Measurements from ENCODE around the gene MYO18A. TPM values are rescaled to one million over a fixed set of nuclear protein-coding genes. Genes with fewer than 3 reads are reported as not detected.

Gene MYO18A
- total and polyA plus RNA-seq, 2 of the 4 experiments (the other 2 are of a cell fraction): 22.4 to 39.1 TPM

DNA sequence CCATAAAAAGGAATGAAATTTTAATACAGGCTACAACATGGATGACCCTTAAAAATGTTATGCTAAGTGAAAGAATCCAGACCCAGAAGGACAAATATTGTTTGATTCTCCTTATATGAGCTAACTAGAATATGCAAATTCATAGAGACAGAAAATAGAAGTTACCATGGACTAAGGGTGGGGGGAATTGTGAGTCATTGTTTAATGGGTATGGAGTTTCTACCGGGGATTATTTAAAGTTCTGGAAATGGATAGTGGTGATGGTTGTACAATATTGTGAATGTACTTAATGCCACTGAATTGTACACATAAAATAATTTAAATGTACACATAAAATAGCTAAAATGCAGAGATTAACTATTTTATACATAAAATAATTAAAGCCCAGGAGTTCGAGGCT is 9.2 kb upstream of the MYO18A start:
- Histone ChIP-seq H3K79me1 (ENCODE audit: low read depth in 1 of 2, low read length in 2 of 2) (no peaks in the 10 kb centered on the region), H2BK120ac (ENCODE audit: low read depth, low read length) (no peak overlapping the region), H3K23ac (ENCODE audit: low read depth, low read length) (no peak overlapping the region), H2AK9ac (replicated peaks; ENCODE audit: low read depth, low read length, poor library complexity) (no peak overlapping the region), H3K4me3 (ENCODE audit: insufficient read depth, low read depth, low read length) (no peak overlapping the region), H4K5ac (ENCODE audit: low read depth, low read length) (no peak overlapping the region), H3K9ac (ENCODE audit: low read depth, low read length) (no peak overlapping the region), H4K20me1 (ENCODE audit: insufficient read depth, low read length) (no peaks in the 10 kb centered on the region), H3K4ac (ENCODE audit: low read depth, low read length) (no peak overlapping the region), H4K91ac (ENCODE audit: insufficient read depth, low read depth, low read length) (no peak overlapping the region), H3K4me1 (ENCODE audit: control insufficient read depth, insufficient read depth, low read length) (no peaks in the 10 kb centered on the region), H2BK5ac (ENCODE audit: low read depth, low read length, poor library complexity, severe bottlenecking) (no peak overlapping the region), H3K9me1 (ENCODE audit: insufficient read depth, low read length) (no peaks in the 10 kb centered on the region), H2AFZ (replicated peaks; ENCODE audit: low read length, poor library complexity) (no peak overlapping the region), H3K56ac (ENCODE audit: extremely low read depth, insufficient read depth, low read length) (no peak overlapping the region), H3K9me3 (ENCODE audit: control insufficient read depth, insufficient read depth, low read length) (no peaks in the 10 kb centered on the region), H3K27ac (ENCODE audit: insufficient read depth, low read length) (no peak overlapping the region), H3K14ac (replicated peaks; ENCODE audit: low read depth, low read length) (no peak overlapping the region), H3K18ac (ENCODE audit: low read depth, low read length) (no peak overlapping the region), H3K27me3 (ENCODE audit: control insufficient read depth, insufficient read depth, low read length) (peaks cover 9% of the 10 kb centered on the region), H2BK15ac (ENCODE audit: low read depth, low read length) (no peak overlapping the region), H3K36me3 (ENCODE audit: control insufficient read depth, insufficient read depth, low read length) (no peaks in the 10 kb centered on the region), H4K8ac (ENCODE audit: low read depth in 2 of 2, low read length in 2 of 2) (no peak overlapping the region), H3K4me2 (ENCODE audit: low read depth, low read length) (no peak overlapping the region), H2AK5ac (ENCODE audit: low read depth, low read length) (no peak overlapping the region), H2BK20ac (ENCODE audit: low read depth, low read length) (no peak overlapping the region)
- ChIA-PET CTCF (interaction anchor here (1.3 kb wide), 1 partner anchor 9 kb away, joined by 4 read pairs; the partner anchor contains the start of gene MYO18A), POLR2A (ENCODE audit: unreplicated experiment) (no interaction called here)
- intact Hi-C loops (cut with micrococcal nuclease) (no loop called here), in situ Hi-C loops (cut with MboI; ENCODE audit: low sequenced_read_pairs) (no loop called here), dilution Hi-C loops (cut with HindIII; ENCODE audit: low sequenced_read_pairs, unreplicated experiment) (no loop called here)
- TF ChIP-seq NFE2L2 (IDR thresholded peaks at IDR 0.05; ENCODE audit: low read depth, low read length) (no peak), CHD1 (IDR thresholded peaks at IDR 0.05; ENCODE audit: low read depth, low read length) (no peak), RAD21 (IDR thresholded peaks at IDR 0.05; ENCODE audit: low read length) (no peak), MAZ (IDR thresholded peaks at IDR 0.05; ENCODE audit: borderline replicate concordance, low read depth, low read length) (no peak), FOS (IDR thresholded peaks at IDR 0.05; ENCODE audit: low read depth, low read length) (no peak), RFX5 (IDR thresholded peaks at IDR 0.05; ENCODE audit: low read depth, low read length) (no peak), MXI1 (IDR thresholded peaks at IDR 0.05; ENCODE audit: borderline replicate concordance, low read depth, low read length) (no peak), MAFK (IDR thresholded peaks at IDR 0.05; ENCODE audit: low read depth, low read length) (no peak), SMC3 (IDR thresholded peaks at IDR 0.05; ENCODE audit: low read depth, low read length) (no peak), CEBPB (IDR thresholded peaks at IDR 0.05; ENCODE audit: low read depth, low read length) (no peak), POLR2A (IDR thresholded peaks at IDR 0.05; ENCODE audit: low read depth, low read length) (no peak), BHLHE40 (IDR thresholded peaks at IDR 0.05; ENCODE audit: low read depth, low read length) (no peak), RCOR1 (IDR thresholded peaks at IDR 0.05; ENCODE audit: insufficient replicate concordance, low read length) (no peak)
- TF ChIP-seq, protein P1, sequence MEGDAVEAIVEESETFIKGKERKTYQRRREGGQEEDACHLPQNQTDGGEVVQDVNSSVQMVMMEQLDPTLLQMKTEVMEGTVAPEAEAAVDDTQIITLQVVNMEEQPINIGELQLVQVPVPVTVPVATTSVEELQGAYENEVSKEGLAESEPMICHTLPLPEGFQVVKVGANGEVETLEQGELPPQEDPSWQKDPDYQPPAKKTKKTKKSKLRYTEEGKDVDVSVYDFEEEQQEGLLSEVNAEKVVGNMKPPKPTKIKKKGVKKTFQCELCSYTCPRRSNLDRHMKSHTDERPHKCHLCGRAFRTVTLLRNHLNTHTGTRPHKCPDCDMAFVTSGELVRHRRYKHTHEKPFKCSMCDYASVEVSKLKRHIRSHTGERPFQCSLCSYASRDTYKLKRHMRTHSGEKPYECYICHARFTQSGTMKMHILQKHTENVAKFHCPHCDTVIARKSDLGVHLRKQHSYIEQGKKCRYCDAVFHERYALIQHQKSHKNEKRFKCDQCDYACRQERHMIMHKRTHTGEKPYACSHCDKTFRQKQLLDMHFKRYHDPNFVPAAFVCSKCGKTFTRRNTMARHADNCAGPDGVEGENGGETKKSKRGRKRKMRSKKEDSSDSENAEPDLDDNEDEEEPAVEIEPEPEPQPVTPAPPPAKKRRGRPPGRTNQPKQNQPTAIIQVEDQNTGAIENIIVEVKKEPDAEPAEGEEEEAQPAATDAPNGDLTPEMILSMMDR (conservative IDR thresholded peaks at IDR 0.05; ENCODE audit: low read depth, low read length): no peak
- TF ChIP-seq, protein P2, sequence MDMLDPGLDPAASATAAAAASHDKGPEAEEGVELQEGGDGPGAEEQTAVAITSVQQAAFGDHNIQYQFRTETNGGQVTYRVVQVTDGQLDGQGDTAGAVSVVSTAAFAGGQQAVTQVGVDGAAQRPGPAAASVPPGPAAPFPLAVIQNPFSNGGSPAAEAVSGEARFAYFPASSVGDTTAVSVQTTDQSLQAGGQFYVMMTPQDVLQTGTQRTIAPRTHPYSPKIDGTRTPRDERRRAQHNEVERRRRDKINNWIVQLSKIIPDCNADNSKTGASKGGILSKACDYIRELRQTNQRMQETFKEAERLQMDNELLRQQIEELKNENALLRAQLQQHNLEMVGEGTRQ (IDR thresholded peaks at IDR 0.05; ENCODE audit: low read depth, low read length): no peak
- TF ChIP-seq, protein P3, sequence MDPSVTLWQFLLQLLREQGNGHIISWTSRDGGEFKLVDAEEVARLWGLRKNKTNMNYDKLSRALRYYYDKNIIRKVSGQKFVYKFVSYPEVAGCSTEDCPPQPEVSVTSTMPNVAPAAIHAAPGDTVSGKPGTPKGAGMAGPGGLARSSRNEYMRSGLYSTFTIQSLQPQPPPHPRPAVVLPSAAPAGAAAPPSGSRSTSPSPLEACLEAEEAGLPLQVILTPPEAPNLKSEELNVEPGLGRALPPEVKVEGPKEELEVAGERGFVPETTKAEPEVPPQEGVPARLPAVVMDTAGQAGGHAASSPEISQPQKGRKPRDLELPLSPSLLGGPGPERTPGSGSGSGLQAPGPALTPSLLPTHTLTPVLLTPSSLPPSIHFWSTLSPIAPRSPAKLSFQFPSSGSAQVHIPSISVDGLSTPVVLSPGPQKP (IDR thresholded peaks at IDR 0.05; ENCODE audit: borderline replicate concordance, low read depth, low read length): no peak
- WGBS, 2 experiments (ENCODE audit: extremely low coverage in 2 of 2, insufficient read length in 1 of 2): no CpG with 5 or more reads among the region's 2 CpGs
- ATAC-seq (ENCODE audit: low read depth): no peak
- no peak for DNase-seq
- no TSS peak for BruUV-seq (replicated peaks)

Data from IMR-90 (cell line).